ENCODE results near the gene LRRC10B.

GRCh38 chr11:61498767-61499341, 9.7 kb upstream of the LRRC10B start:
- TF ChIP-seq CTCF (IDR thresholded peaks at IDR 0.05) (no peak), POLR2A (IDR thresholded peaks at IDR 0.05) (no peak), EP300 (IDR thresholded peaks at IDR 0.05) (no peak), POLR2AphosphoS5 (IDR thresholded peaks at IDR 0.05) (no peak)

All from gastroesophageal sphincter (tissue), 3 donors.